Measurements from ENCODE around the gene SMIM30.

GRCh38 chr7:113078331-113078730, 40.0 kb downstream of the SMIM30 start:
- TF ChIP-seq SRF (IDR thresholded peaks at IDR 0.05; ENCODE audit: low read depth in 2 of 2, low read length in 2 of 2) (no peak), BHLHE40 (IDR thresholded peaks at IDR 0.05; ENCODE audit: borderline replicate concordance in 1 of 2, low read depth in 2 of 2, low read length in 1 of 2) (no peak), EGR1 (IDR thresholded peaks at IDR 0.05; ENCODE audit: borderline replicate concordance in 1 of 2, low read depth in 2 of 2, low read length in 2 of 2) (no peak), FOXK2 (IDR thresholded peaks at IDR 0.05) (no peak), CTCF (IDR thresholded peaks at IDR 0.05 in 2 of 3, conservative IDR thresholded peaks at IDR 0.05 in 1 of 3; ENCODE audit: control insufficient read depth in 2 of 3, extremely low read depth in 1 of 3, insufficient read depth in 1 of 3, low read depth in 3 of 3, low read length in 3 of 3) (no peak), POLR2AphosphoS5 (IDR thresholded peaks at IDR 0.05; ENCODE audit: low read length) (no peak), MAX (IDR thresholded peaks at IDR 0.05; ENCODE audit: low read depth, low read length) (no peak)
